Gastrocnemius medialis (tissue), 4 donors: Measurements from ENCODE around the gene DNAJC7. TPM values are rescaled to one million over a fixed set of nuclear protein-coding genes. Genes with fewer than 3 reads are reported as not detected.

Experiments
- ATAC-seq, 2 donors: fragments of 150-250 bp; one replicate each; pipeline ENCODE4 v1.9.1; 2016
- DNase-seq, 2 donors: peaks; one replicate each; pipeline ENCODE4 v3.0.0-alpha.2; 2019
- H3K27ac ChIP-seq, 4 donors: fragments of 200-600 bp; sonication (generic); 1 replicate in 1 of 4; 2 replicates in 3 of 4; pipeline ENCODE4 v1.5.1; 2016 to 2018; ENCODE audit warnings: mild to moderate bottlenecking in 2 of 4, moderate library complexity in 1 of 4
- H3K27me3 ChIP-seq, 3 donors: fragments of 200-600 bp; sonication (generic) in 2 of 3; 1 replicate in 1 of 3; 2 replicates in 2 of 3; pipeline versions ENCODE4 v1.5.1 to v1.6.0; 2016 to 2019; ENCODE audit warnings: mild to moderate bottlenecking in 1 of 3, moderate library complexity in 1 of 3
- H3K36me3 ChIP-seq, 2 donors: fragments of 200-600 bp; sonication (generic) in 1 of 2; one replicate each; pipeline ENCODE4 v1.5.1; 2017 to 2018
- H3K4me1 ChIP-seq, 2 donors: fragments of 200-600 bp; sonication (generic) in 1 of 2; one replicate each; pipeline ENCODE4 v1.5.1; 2016 to 2017; ENCODE audit warnings: mild to moderate bottlenecking in 2 of 2
- H3K4me3 ChIP-seq, 4 donors: fragments of 200-600 bp; sonication (generic) in 3 of 4; 1 replicate in 1 of 4; 2 replicates in 3 of 4; pipeline ENCODE4 v1.5.1; 2016 to 2019; ENCODE audit warnings: mild to moderate bottlenecking in 2 of 4
- H3K9me3 ChIP-seq, 3 donors: fragments of 200-600 bp; sonication (generic) in 2 of 3; 1 replicate in 1 of 3; 2 replicates in 2 of 3; pipeline ENCODE4 v1.5.1; 2016 to 2019
- CTCF ChIP-seq, 5 experiments: fragments of 450-650 bp in 3 of 5; fragments of 200-600 bp in 2 of 5; sonication (generic) in 2 of 5; IDR thresholded peaks in 4 of 5; conservative IDR thresholded peaks in 1 of 5; 1 replicate in 4 of 5; 2 replicates in 1 of 5; pipeline ENCODE4 v1.5.1; 2016 to 2019; ENCODE audit warnings: antibody characterized with exemption in 5 of 5, mild to moderate bottlenecking in 3 of 5, moderate library complexity in 3 of 5
- POLR2A ChIP-seq, 2 donors: fragments of 450-650 bp; IDR thresholded peaks; one replicate each; pipeline ENCODE4 v1.6.1; 2017; ENCODE audit warnings: antibody characterized with exemption in 2 of 2, mild to moderate bottlenecking in 2 of 2, moderate library complexity in 2 of 2
- in situ Hi-C, 4 donors: fragments of 200-750 bp; cut with MboI; loops; one replicate each; pipeline versions ENCODE4 v1.15.0 to v1.8.0; 2017; ENCODE audit warnings: low sequenced_read_pairs in 4 of 4
- intact Hi-C: fragments of 100-400 bp; cut with DNase I; formaldehyde crosslinking; loops from one replicate; pipeline ENCODE4 v1.15.1; 2023; ENCODE audit warnings: low total_unique reads
- total RNA-seq, 4 donors: library from RNA; depleted of rRNA; stranded (reverse); fragments of >200 nt; gene quantifications; one replicate each; pipeline versions ENCODE4 v1.1.0 to v1.2.3, GENCODE V29; 2016

The DNAJC7 gene
- total RNA-seq, 4 donors from 2014 or later = 64.4 to 78.9 (median 66.4) TPM

GRCh38 chr17:41973408-41973811, 43.8 kb downstream of the DNAJC7 start:
- peak in 1 of 2 donors; percentile 4 for ATAC-seq
- DNase-seq = peak in 1 of 2 donors; percentile 30
- in situ Hi-C loops = no loop called here
- H3K36me3 ChIP-seq = peaks cover 4 to 63% of the 10 kb centered on the region in 2 donors
- TF ChIP-seq POLR2A (IDR thresholded peaks at IDR 0.05) (no peak), CTCF (IDR thresholded peaks at IDR 0.05 in 4 of 5, conservative IDR thresholded peaks at IDR 0.05 in 1 of 5) (no peak)
- H3K27ac ChIP-seq = peak overlapping the region; percentile 72 to 85 (median 77)
- no peaks in the 10 kb centered on the region for H3K9me3 ChIP-seq
- no peaks in the 10 kb centered on the region for H3K27me3 ChIP-seq
- no peak overlapping the region for H3K4me3 ChIP-seq
- intact Hi-C loops = no loop called here
- H3K4me1 ChIP-seq = peaks cover 23 to 38% of the 10 kb centered on the region in 2 donors

- H3K9me3 ChIP-seq = no peaks in the 10 kb centered on the region
- ATAC-seq (peak; percentile 70 to 86), DNase-seq (peak in 1 of 2 donors; percentile 84)
- H3K36me3 ChIP-seq = peaks cover 4 to 61% of the 10 kb centered on the region in 2 donors
- TF ChIP-seq POLR2A (IDR thresholded peaks at IDR 0.05) (no peak), CTCF (IDR thresholded peaks at IDR 0.05 in 4 of 5, conservative IDR thresholded peaks at IDR 0.05 in 1 of 5) (no peak)
- no peaks in the 10 kb centered on the region for H3K27me3 ChIP-seq
- in situ Hi-C loops = no loop called here
- H3K4me3 ChIP-seq = peak overlapping the region in 1 of 4 donors; percentile 9
- peak overlapping the region; percentile 72 to 85 (median 77) for H3K27ac ChIP-seq
- H3K4me1 ChIP-seq = peaks cover 26 to 44% of the 10 kb centered on the region in 2 donors
- intact Hi-C loops = no loop called here
Observed at GRCh38 chr17:41972571-41973407, 44.5 kb downstream of the DNAJC7 start.

GRCh38 chr17:41971721-41972523, 45.3 kb downstream of the DNAJC7 start:
- H3K4me3 ChIP-seq = no peak overlapping the region
- peak overlapping the region; percentile 72 to 85 (median 77) for H3K27ac ChIP-seq
- no peak for TF ChIP-seq CTCF (IDR thresholded peaks at IDR 0.05 in 4 of 5, conservative IDR thresholded peaks at IDR 0.05 in 1 of 5)
- no peak for TF ChIP-seq POLR2A (IDR thresholded peaks at IDR 0.05)
- H3K36me3 ChIP-seq = peaks cover 3 to 52% of the 10 kb centered on the region in 2 donors
- intact Hi-C loops = no loop called here
- no peaks in the 10 kb centered on the region for H3K9me3 ChIP-seq
- in situ Hi-C loops = no loop called here
- H3K27me3 ChIP-seq = no peaks in the 10 kb centered on the region
- peaks cover 33 to 48% of the 10 kb centered on the region in 2 donors for H3K4me1 ChIP-seq
- ATAC-seq = no peak
- no peak for DNase-seq

- Histone ChIP-seq H3K4me1 (peaks cover 35 to 51% of the 10 kb centered on the region in 2 donors), H3K27ac (peak overlapping the region in 3 of 4 donors; percentile 24 to 85 (median 29)), H3K9me3 (no peaks in the 10 kb centered on the region), H3K4me3 (no peak overlapping the region), H3K36me3 (peaks cover 0 to 42% of the 10 kb centered on the region in 2 donors), H3K27me3 (no peaks in the 10 kb centered on the region)
- DNase-seq (no peak), ATAC-seq (no peak)
- TF ChIP-seq POLR2A (IDR thresholded peaks at IDR 0.05) = no peak
- no peak for TF ChIP-seq CTCF (IDR thresholded peaks at IDR 0.05 in 4 of 5, conservative IDR thresholded peaks at IDR 0.05 in 1 of 5)
- intact Hi-C loops (no loop called here), in situ Hi-C loops (no loop called here)
Observed at GRCh38 chr17:41970901-41971331, 46.3 kb downstream of the DNAJC7 start.
